Activated gamma-delta T cell treated with anti-CD3 and anti-CD28 coated beads, Interleukin-2, amount 50 U/mL, for 16 hours (primary cell): ENCODE data around the gene AREG.

Source experiments
- DNase-seq: peaks from one replicate; pipeline ENCODE4 v3.0.0-alpha.2; 2020; ENCODE audit warnings: low read depth

Gene AREG

DNA sequence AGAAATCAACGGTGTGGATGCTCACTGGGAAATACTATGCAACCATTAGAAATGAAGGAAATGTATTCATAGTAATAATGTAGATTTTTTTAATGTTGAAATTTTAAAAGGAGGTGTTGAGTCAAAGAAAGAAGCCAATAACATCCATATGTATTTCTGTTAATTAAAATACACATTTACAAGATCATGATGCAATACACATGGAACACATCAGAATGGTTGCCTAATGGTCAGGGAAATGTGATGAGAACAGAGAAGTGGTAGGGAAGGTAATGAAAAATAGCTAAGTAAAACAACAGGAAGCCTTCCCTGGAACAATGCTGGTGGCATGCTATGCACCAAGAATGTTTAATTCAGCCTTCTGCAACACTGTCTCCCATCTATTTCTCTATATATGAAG, 18.2 kb downstream of the AREG start:
- no peak for DNase-seq

DNA sequence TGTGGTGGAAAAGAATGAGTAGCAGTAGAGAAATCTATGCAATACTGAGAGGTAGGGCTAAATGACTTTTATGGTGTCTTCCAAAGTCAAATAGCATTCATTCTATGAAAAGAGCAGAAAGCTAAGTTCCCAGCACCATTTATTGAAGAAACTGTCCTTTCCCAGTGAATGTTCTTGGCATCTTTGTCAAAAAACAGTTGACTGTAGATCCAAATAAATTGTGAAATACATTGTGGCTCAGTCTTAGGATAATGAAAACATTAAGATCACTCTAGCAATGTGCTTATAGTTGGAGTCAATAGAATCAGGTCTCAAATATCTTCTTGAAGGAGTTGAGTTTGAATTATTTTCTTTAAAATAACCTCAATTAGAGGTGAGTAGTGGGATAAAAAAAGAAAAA, 19.4 kb downstream of the AREG start:
- no peak for DNase-seq

- DNase-seq: no peak
Observed at GRCh38 chr4:74466242-74466641, 21.3 kb downstream of the AREG start.

DNA sequence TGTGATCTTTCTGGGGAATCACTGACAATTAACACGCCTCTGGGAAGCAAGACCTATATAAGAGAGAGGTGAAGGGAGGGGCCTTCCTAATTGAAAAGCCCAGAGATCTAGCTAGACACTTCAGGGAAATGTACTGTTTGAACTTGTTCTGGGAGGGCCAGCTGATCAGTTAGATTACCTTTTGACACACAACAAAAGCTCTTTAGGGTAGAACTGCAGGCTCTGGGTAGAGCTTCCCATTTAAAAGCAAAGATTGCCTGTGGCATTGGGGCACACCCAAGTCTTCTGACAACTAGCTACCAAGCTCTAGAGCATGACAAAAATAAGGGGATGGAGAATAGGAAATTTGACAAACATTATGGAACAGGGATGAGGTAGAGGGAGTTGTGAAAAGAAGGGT, 26.3 kb downstream of the AREG start:
- no peak for DNase-seq

DNA sequence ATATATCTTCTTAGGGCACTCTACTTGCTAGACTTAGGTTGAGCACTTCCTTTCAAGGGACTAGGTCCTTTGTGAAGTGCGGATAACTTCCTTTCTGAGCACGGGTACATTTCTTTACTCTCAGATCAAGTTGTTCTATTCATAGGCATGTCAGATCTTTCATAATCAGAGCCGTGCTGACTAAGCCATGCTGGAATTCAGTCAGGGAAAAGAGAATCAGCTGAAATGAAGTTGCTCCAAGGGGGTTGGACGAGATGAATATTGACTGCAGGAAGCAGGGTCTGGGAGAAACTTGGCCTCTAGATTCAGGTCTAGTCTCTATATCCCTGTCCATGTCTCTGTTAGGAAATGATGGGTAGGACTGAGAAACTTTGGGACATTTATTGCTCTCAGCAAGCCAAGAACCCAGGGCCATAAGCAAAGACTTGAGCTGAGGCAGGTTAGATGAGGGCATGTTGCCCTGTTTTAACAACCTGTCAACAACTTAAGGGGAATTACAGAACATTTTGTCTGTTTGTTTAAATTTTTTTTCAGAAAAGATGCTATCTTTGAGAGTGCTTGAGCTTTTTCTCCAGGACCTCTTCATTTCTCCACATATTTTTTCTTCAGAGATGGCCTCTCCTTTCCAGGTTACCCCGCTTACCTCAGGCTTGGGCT, 28.3 kb downstream of the AREG start:
- DNase-seq: no peak

- no peak for DNase-seq
Observed at GRCh38 chr4:74474345-74475090, 29.6 kb downstream of the AREG start.

DNA sequence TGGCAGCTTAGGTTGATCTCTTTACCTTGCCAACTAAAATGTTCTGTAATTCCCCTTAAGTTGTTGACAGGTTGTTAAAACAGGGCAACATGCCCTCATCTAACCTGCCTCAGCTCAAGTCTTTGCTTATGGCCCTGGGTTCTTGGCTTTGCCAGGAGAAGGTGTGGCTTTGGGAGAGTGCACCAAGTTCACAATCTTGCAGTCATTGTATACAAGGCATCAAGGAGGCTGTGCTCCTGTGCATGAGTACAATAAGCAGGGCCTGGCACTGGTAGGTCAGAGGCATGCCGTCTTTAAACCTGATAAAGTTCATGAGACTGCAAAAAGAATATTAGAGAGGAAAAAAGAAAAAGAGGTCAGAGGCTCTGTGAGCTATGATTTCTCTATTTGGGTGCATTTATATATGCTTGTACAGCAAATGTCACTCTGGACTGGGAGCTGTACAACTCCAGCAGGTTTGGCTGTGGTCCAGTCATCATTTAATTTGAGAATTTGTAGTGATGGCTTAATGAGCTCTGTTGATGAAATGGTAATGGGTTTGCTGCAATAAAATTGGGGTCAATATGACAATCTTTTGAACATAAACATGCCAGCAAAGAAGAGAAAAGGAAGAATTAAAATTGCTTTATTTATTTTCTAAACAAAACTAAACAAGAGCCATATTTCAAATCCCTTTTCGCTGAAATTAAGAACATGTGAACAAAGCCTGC, 30.3 kb downstream of the AREG start:
- no peak for DNase-seq

- no peak for DNase-seq
Observed at GRCh38 chr4:74475946-74476345, 31.0 kb downstream of the AREG start.

GRCh38 chr4:74479009-74479408, 34.1 kb downstream of the AREG start:
- no peak for DNase-seq

DNA sequence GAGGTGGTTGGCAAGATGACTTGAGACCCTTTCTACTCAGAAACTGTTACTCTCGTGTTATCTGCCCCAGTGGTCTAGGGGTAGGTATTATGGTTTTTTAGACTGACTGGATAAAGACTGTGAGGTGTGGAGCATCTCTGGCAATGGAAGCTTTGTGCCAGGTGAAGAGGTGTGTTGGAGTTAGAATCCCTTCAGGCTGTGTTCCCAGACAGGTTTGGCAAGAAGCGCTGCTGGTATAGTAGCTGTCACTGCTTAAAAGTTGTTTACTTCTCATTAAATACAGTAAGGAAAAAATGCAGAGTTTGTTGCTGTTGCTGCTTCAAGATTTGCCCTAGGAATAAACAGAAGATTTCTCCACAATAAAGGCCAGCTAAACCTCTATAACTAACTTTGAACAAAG, 35.3 kb downstream of the AREG start:
- no peak for DNase-seq

DNA sequence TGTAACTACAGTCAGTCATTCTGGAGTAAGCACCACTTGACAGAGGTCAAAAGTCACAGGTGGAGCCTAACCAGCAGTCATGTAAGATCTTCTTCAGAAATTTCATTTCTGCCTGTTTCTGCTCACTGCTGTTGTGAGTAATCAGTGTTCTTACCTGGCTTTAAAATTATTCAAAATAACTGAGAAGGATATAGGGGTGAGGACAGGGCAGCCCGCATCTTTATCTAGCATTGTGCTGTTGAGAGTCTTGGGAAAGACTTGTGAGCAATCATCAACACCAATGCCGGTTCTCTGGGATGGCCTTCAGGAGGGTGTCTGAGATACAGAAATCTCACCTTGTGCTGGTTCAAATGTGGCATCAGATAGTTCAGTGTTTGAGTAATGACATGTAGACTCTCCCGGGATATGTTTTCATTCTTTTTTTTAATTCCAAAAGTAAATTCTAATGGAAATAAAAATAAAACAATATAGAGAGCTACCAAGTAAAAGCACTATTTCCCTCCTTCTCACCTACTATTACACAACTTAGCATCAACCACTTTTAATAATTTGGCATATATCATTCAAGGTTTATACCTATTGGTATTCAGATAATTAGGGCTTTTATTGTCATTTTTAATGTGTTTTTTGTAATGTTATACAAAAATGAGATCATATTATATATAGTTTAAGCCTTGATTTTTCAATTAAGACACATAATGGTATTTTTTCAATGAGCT, 37.1 kb downstream of the AREG start:
- no peak for DNase-seq

- no peak for DNase-seq
Observed at GRCh38 chr4:74483226-74483911, 38.4 kb downstream of the AREG start.

DNA sequence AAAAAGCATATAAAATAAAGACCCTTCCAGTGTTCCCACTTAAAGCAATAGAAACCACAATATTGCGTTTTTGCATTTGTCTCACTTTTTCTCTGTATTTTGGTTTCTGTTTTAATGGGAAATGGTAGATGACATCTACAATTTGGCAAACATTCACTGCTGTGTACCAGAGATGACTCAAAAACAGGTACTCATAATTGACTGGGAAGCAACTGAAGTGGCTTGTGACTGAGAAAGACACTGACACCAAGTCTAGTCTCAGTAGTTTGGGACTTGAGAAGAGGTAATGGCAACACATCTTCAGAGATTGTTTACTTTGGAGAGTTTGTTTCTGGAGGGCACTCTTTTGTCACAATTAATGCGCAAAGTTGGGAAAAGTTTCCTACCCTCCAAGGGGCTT, 42.0 kb downstream of the AREG start:
- DNase-seq: no peak

DNA sequence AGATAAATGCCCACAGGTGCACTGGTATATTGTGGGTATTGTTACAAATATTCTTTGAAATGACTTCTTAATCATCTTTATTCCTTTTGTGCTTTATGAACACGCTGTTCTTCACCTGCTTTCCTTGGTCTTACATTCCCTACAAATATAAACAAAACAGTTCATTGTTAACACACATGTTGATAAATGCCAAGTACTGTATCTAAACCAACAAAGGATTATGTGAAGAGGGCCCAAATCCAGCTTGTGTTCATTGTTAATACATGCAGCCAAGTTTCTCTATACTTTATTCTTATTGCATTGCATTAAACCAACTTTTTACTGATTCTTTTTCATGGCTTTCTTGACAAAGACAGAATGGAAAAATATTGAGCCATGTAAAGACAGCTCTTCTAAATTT, 42.8 kb downstream of the AREG start:
- no peak for DNase-seq

DNA sequence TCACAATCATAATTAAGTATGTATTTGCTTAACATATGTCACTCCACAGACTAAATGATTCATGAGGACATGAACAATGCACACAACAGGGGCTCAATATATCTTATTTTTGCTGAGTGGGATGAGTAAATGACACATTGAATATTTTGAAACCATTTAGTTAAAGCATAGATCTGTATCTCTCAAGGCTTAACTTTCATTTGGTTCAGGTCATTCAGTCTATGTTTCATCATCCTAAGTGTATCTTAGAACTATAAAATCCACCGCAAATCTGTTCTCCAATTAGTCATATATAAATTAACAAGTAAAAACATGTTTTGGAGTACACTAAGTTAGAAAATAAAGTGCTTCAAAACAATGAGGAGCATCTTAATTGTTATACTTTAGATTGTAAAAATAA, 45.8 kb downstream of the AREG start:
- DNase-seq: no peak

DNA sequence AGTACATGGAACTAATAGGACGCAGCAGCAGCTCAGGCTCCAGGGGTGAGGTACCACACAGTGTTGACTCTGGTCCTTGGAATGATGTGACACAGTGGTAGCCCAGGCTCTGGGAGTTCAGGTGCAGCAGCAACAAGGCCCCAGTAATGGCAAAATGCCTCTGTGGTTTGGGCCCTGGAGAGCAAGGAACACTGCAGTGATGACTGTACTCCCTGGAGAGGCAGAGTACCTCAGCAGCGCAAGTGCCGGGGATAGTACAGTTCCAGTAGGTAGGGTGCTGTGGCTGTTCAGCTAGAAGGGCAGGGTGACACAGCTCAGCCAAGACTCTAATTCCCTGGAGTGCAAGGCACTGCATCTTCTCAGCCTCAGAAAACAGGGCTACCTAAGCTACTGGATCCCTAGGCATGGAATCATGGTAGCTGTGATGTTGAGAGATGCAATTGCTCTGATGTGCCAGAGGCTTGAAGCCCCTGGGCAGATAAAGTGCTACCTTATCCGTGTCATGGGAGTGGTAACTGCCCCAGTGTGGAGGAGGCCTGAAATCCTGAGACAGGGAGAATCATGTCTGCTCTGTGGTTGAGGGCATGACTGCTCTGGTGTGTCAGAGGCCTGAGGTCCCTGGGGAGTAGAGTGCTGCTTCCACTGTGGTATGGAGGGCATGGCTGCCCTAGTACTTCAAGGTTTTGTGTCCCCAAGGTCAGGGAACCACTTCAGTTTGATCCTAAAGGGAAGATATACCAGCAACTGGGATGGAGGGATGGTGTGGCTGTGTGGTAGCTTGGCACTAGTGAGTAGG, 55.2 kb downstream of the AREG start:
- DNase-seq: no peak

DNA sequence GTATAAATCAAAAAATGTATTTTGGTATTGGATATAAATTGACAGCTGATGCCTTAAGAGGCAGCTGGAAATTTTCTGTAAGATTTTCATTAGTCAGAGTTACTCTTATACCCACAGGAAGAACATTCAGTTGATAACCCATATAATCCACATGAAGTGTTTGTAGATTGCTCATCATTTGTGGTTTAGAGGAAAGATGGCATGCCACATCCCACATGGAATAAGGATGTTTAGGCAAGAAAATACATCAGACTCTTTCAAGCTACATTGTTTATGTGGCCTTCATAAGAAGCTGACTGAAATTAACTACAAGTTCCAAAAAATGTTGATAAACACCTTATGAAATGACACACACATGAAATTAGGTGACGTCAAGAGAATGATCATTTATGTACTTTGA, 56.6 kb downstream of the AREG start:
- no peak for DNase-seq

- no peak for DNase-seq
Observed at GRCh38 chr4:74503580-74503979, 58.6 kb downstream of the AREG start.

DNA sequence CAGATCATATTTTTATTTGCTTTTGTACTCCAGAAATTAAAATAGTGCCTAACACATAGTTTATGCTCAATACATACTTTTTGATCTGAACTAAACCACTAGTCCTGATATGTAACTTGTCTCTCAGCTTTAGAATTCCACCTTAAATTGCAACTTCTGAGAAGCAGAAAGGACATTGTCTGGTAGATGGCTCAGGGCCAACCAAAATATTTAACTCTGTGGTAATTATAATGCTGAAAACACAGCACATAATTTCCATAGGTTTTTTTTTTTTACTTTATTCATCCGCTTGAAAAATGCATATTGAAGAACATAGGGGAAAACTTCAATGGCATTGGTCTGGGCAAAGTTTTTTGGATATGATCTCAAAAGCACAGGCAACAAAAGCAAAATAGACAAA, 59.3 kb downstream of the AREG start:
- no peak for DNase-seq
